SK-MEL-5 (cell line): ENCODE results near the gene FRS3. TPM values are rescaled to one million over a fixed set of nuclear protein-coding genes. Genes with fewer than 3 reads are reported as not detected.

Experiments
- DNase-seq: peaks from one replicate; pipeline ENCODE4 v3.0.0-alpha.2; 2016; ENCODE audit warnings: low read depth, low spot score
- in situ Hi-C: cut with HindIII; loops from 2 replicates; pipeline ENCODE4 v1.10.0; 2016; ENCODE audit warnings: low sequenced_read_pairs, high pct_unique_total_duplicates, low pct_unique_long_range_greater_than_20kb
- total RNA-seq: library from RNA; depleted of rRNA; stranded (reverse); fragments of >200 nt; shearing (Covaris generic); gene quantifications from 2 replicates; pipeline ENCODE4 v1.2.3, GENCODE V29; 2014

FRS3 gene
- total RNA-seq, 1 experiment from 2014 or later, result 0.61 TPM

- no peak for DNase-seq
- in situ Hi-C loops, result no loop called here
Measured at GRCh38 chr6:41756354-41756753, 23.3 kb downstream of the FRS3 start.

- in situ Hi-C loops, result no loop called here
- DNase-seq, result no peak
Measured at GRCh38 chr6:41755895-41756294, 23.8 kb downstream of the FRS3 start.

GRCh38 chr6:41750374-41750773 is 29.3 kb downstream of the FRS3 start:
- in situ Hi-C loops, result no loop called here
- no peak for DNase-seq

- no peak for DNase-seq
- in situ Hi-C loops, result no loop called here
Measured at GRCh38 chr6:41748542-41748941, 31.2 kb downstream of the FRS3 start.

GRCh38 chr6:41748102-41748477 is 31.6 kb downstream of the FRS3 start:
- no peak for DNase-seq
- in situ Hi-C loops, result no loop called here

- peak; percentile 80 for DNase-seq
- in situ Hi-C loops, result no loop called here
Measured at GRCh38 chr6:41747256-41748101, 32.2 kb downstream of the FRS3 start, which contains the start of gene PGC. Gene PGC (minus strand): TSS chr6:41747397. CDS start chr6:41747334, 63 bp downstream.

- in situ Hi-C loops, result no loop called here
- no peak for DNase-seq
Measured at GRCh38 chr6:41746107-41746506, 33.6 kb downstream of the FRS3 start.

- in situ Hi-C loops, result no loop called here
- no peak for DNase-seq
Measured at GRCh38 chr6:41744236-41744787, 35.4 kb downstream of the FRS3 start.

GRCh38 chr6:41743406-41744235 is 36.1 kb downstream of the FRS3 start:
- DNase-seq, result no peak
- in situ Hi-C loops, result no loop called here

GRCh38 chr6:41741625-41742490 is 37.8 kb downstream of the FRS3 start:
- in situ Hi-C loops, result no loop called here
- no peak for DNase-seq

- in situ Hi-C loops, result no loop called here
- DNase-seq, result no peak
Measured at GRCh38 chr6:41740366-41741162, 39.1 kb downstream of the FRS3 start.

GRCh38 chr6:41739041-41739440 is 40.7 kb downstream of the FRS3 start:
- in situ Hi-C loops, result no loop called here
- DNase-seq, result no peak

- no peak for DNase-seq
- in situ Hi-C loops, result no loop called here
Measured at GRCh38 chr6:41737591-41738130, 42.0 kb downstream of the FRS3 start.

- no peak for DNase-seq
- in situ Hi-C loops, result no loop called here
Measured at GRCh38 chr6:41736800-41737555, 42.7 kb downstream of the FRS3 start.

- peak; percentile 42 for DNase-seq
- in situ Hi-C loops, result no loop called here
Measured at GRCh38 chr6:41736186-41736733, 43.4 kb downstream of the FRS3 start.
